PC-3 (cell line): ENCODE results near the gene MTHFR.

Experiments
- EZH2 ChIP-seq: fragments of 300-600 bp; sonication (generic); IDR thresholded peaks from one replicate; pipeline ENCODE4 v1.6.1; 2017; ENCODE audit warnings: antibody characterized with exemption, mild to moderate bottlenecking, low read length; ENCODE audit not compliant: unreplicated experiment
- EZH2phosphoT487 ChIP-seq: fragments of 300-600 bp; sonication (generic); IDR thresholded peaks from 2 replicates; pipeline ENCODE4 v1.6.1; 2018; ENCODE audit warnings: mild to moderate bottlenecking, antibody characterized with exemption, low read length, borderline replicate concordance

GRCh38 chr1:11806307-11806936 lies 658 bp upstream of the MTHFR start:
- TF ChIP-seq EZH2phosphoT487 (no peak), EZH2 (no peak)
